Upper lobe of left lung (tissue), 6 donors: ENCODE measurements around the gene FAM120B. TPM values are rescaled to one million over a fixed set of nuclear protein-coding genes. Genes with fewer than 3 reads are reported as not detected.
A peak's percentile ranks its signal among the peaks of the same experiment; 100 is the strongest.
"Not testable (repeated sequence)": the region's sequence is repeated elsewhere in the genome, so short reads cannot be mapped to it uniquely, and the experiment has no call there.

ENCODE experiments used
- ATAC-seq, 2 donors: fragments of 200-7000 bp; cut with Tn5 transposase; one replicate each; pipeline ENCODE4 v1.9.1; 2022; ENCODE audit warnings: mild to moderate bottlenecking in 2 of 2, moderate library complexity in 2 of 2; ENCODE audit not compliant: low FRiP score in 2 of 2
- DNase-seq, 2 donors: peaks; one replicate each; pipeline ENCODE4 v3.0.0-alpha.2; 2019 to 2020
- H3K27ac ChIP-seq, 4 donors: fragments of 200-600 bp; sonication (generic); one replicate each; pipeline ENCODE4 v1.5.1; 2016 to 2019
- H3K27me3 ChIP-seq, 4 donors: fragments of 200-600 bp; sonication (generic); one replicate each; pipeline ENCODE4 v1.5.1; 2017 to 2019
- H3K36me3 ChIP-seq, 4 donors: fragments of 200-600 bp; sonication (generic); one replicate each; pipeline ENCODE4 v1.5.1; 2016 to 2019
- H3K4me1 ChIP-seq, 4 donors: fragments of 200-600 bp; sonication (generic); one replicate each; pipeline ENCODE4 v1.5.1; 2018 to 2019
- H3K4me3 ChIP-seq, 4 donors: fragments of 200-600 bp; sonication (generic); one replicate each; pipeline ENCODE4 v1.5.1; 2017 to 2019; ENCODE audit warnings: mild to moderate bottlenecking in 2 of 4, moderate library complexity in 1 of 4
- H3K9me3 ChIP-seq, 4 donors: fragments of 200-600 bp; sonication (generic); one replicate each; pipeline ENCODE4 v1.5.1; 2018 to 2019
- CTCF ChIP-seq, 6 experiments: fragments of 450-650 bp in 4 of 6; fragments of 200-600 bp in 2 of 6; sonication (generic) in 2 of 6; IDR thresholded peaks; one replicate each; pipeline ENCODE4 v1.5.1; 2016 to 2019; ENCODE audit warnings: antibody characterized with exemption in 6 of 6
- EP300 ChIP-seq, 4 donors: sonication (generic); formaldehyde crosslinking; IDR thresholded peaks; one replicate each; pipeline ENCODE4 v1.5.1; 2017; ENCODE audit warnings: antibody characterized with exemption in 4 of 4, control low read depth in 2 of 4
- POLR2A ChIP-seq, 4 donors: fragments of 450-650 bp; IDR thresholded peaks; one replicate each; pipeline ENCODE4 v1.5.1; 2016 to 2017; ENCODE audit warnings: antibody characterized with exemption in 4 of 4, mild to moderate bottlenecking in 2 of 4
- POLR2AphosphoS5 ChIP-seq, 2 donors: sonication (generic); formaldehyde crosslinking; IDR thresholded peaks; one replicate each; pipeline ENCODE4 v1.5.1; 2017; ENCODE audit warnings: antibody characterized with exemption in 2 of 2
- WGBS, 2 donors: methylation state at CpG; one replicate each; pipeline ENCODE4 v1.1.5; 2017 to 2018; 5-methylcytosine and 5-hydroxymethylcytosine counted together
- total RNA-seq, 6 donors: library from RNA; depleted of rRNA in 4 of 6; stranded (reverse); fragments of >200 nt in 4 of 6; gene quantifications; one replicate each; pipeline versions ENCODE4 v1.1.0 to v1.2.1, GENCODE V29; 2016 to 2021
- donor health status: DM: no; HTN: no; CAD: no; lungs with moderate emphysema.
- donor health status: DM: no; HTN: yes; CAD: no; lungs with severe emphysema.

FAM120B gene
- total RNA-seq, 6 donors from 2014 or later: 20.1 to 51.3 (median 28.3) TPM

GRCh38 chr6:170347975-170348374, 41.4 kb downstream of the FAM120B start:
- Histone ChIP-seq H3K36me3 (peaks cover 7 to 42% (median 22%) of the 10 kb centered on the region in 4 donors), H3K4me1 (peaks cover 9 to 31% (median 23%) of the 10 kb centered on the region in 4 donors), H3K9me3 (no peaks in the 10 kb centered on the region), H3K27me3 (no peaks in the 10 kb centered on the region), H3K4me3 (no peak overlapping the region), H3K27ac (peak overlapping the region in 3 of 4 donors; percentile 30 to 33 (median 33))
- 73 to 74% methylated on average over 6 of the region's 6 CpGs for WGBS, 2 donors
- TF ChIP-seq CTCF (IDR thresholded peaks at IDR 0.05) (no peak), POLR2AphosphoS5 (IDR thresholded peaks at IDR 0.05) (no peak), EP300 (IDR thresholded peaks at IDR 0.05) (no peak), POLR2A (IDR thresholded peaks at IDR 0.05) (no peak)
- DNase-seq (no peak), ATAC-seq (no peak)

- H3K27ac ChIP-seq, H3K9me3 ChIP-seq, DNase-seq, ATAC-seq, H3K4me3 ChIP-seq, H3K27me3 ChIP-seq: not testable (repeated sequence)
- H3K4me1 ChIP-seq: peaks cover 0 to 15% (median 11%) of the 10 kb centered on the region in 4 donors
- peaks cover 7 to 36% (median 19%) of the 10 kb centered on the region in 4 donors for H3K36me3 ChIP-seq
Measured at GRCh38 chr6:170351456-170351855, 44.9 kb downstream of the FAM120B start.

DNA sequence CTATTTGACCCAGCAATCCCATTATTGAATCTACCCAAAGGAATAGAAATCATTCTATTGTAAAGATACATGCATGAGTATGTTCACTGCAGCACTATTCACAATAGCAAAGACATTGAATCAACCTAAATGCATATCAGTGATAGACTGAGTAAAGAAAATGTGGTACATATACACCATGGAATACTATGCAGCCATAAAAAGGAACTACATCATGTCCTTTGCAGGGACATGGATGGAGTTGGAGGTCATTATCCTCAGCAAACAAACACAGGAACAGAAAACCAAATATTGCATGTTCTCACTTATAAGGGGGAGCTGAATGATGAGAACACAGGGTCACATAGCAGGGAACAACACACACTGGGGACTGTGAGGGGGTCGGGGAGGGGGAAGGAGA, 48.6 kb downstream of the FAM120B start:
- DNase-seq, H3K4me3 ChIP-seq, H3K9me3 ChIP-seq, ATAC-seq, H3K4me1 ChIP-seq, H3K27ac ChIP-seq, H3K27me3 ChIP-seq: not testable (repeated sequence)
- peaks cover under 1 to 46% (median 30%) of the 10 kb centered on the region in 4 donors for H3K36me3 ChIP-seq
- WGBS, 2 donors: 93 to 96% methylated on average over 1 of the region's 1 CpG

GRCh38 chr6:170355661-170356060, 49.1 kb downstream of the FAM120B start:
- 91 to 94% methylated on average over 6 of the region's 6 CpGs for WGBS, 2 donors
- Histone ChIP-seq H3K36me3 (peaks cover 0 to 44% (median 29%) of the 10 kb centered on the region in 4 donors), H3K27me3 (no peaks in the 10 kb centered on the region), H3K4me3 (no peak overlapping the region), H3K27ac (no peak overlapping the region), H3K9me3 (no peaks in the 10 kb centered on the region), H3K4me1 (no peaks in the 10 kb centered on the region)
- TF ChIP-seq POLR2A (IDR thresholded peaks at IDR 0.05) (no peak), EP300 (IDR thresholded peaks at IDR 0.05) (no peak), CTCF (IDR thresholded peaks at IDR 0.05) (no peak), POLR2AphosphoS5 (IDR thresholded peaks at IDR 0.05) (no peak)
- DNase-seq: no peak
- ATAC-seq: no peak

DNA sequence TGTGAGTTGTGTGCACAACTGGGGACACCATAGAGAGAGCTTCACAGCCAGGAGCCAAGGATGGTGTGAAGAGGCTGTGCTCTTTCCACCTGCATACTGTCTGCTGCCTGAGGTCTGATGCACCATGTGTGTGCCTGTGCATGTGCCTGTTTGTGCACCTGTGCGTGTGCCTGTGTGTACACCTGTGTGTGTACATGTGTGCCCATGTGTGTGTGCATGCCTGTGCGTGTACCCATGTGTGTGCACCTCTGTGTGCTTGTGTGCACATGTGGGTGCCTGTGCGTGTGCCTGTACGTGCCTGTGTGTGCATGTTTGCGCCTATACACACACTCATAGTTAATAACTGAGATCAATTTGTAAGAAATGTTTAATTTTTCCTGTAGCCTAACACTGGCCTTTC, 51.3 kb downstream of the FAM120B start:
- ATAC-seq (peak in 1 of 2 donors; percentile 56), DNase-seq (no peak)
- 98 to 99% methylated on average over 4 to 5 of the region's 5 CpGs for WGBS, 2 donors
- peaks cover 0 to 53% (median 36%) of the 10 kb centered on the region in 4 donors for H3K36me3 ChIP-seq
- no peaks in the 10 kb centered on the region for H3K9me3 ChIP-seq
- H3K4me3 ChIP-seq: no peak overlapping the region
- no peak overlapping the region for H3K27ac ChIP-seq
- TF ChIP-seq POLR2A (IDR thresholded peaks at IDR 0.05) (no peak), POLR2AphosphoS5 (IDR thresholded peaks at IDR 0.05) (no peak), CTCF (IDR thresholded peaks at IDR 0.05) (no peak), EP300 (IDR thresholded peaks at IDR 0.05) (no peak)
- H3K27me3 ChIP-seq: no peaks in the 10 kb centered on the region
- no peaks in the 10 kb centered on the region for H3K4me1 ChIP-seq

GRCh38 chr6:170358496-170358895, 51.9 kb downstream of the FAM120B start:
- WGBS, 2 donors: 63 to 68% methylated on average over 6 of the region's 6 CpGs
- Histone ChIP-seq H3K27me3 (no peaks in the 10 kb centered on the region), H3K27ac (no peak overlapping the region), H3K4me3 (no peak overlapping the region), H3K36me3 (peaks cover 0 to 60% (median 40%) of the 10 kb centered on the region in 4 donors), H3K9me3 (no peaks in the 10 kb centered on the region), H3K4me1 (no peaks in the 10 kb centered on the region)
- TF ChIP-seq EP300 (IDR thresholded peaks at IDR 0.05): no peak
- TF ChIP-seq CTCF (IDR thresholded peaks at IDR 0.05): no peak
- TF ChIP-seq POLR2A (IDR thresholded peaks at IDR 0.05): no peak
- no peak for TF ChIP-seq POLR2AphosphoS5 (IDR thresholded peaks at IDR 0.05)
- DNase-seq (peak in 1 of 2 donors; percentile 38), ATAC-seq (no peak)
